HG02763 (cell line): ENCODE measurements around the gene PPP1R12C.
"Not testable (repeated sequence)": the region's sequence is repeated elsewhere in the genome, so short reads cannot be mapped to it uniquely, and the experiment has no call there.

Experiments
- ATAC-seq: cut with Tn5 transposase; IDR thresholded peaks from one replicate; pipeline ENCODE4 v1.9.1; 2021; ENCODE audit warnings: mild to moderate bottlenecking, moderate library complexity; ENCODE audit not compliant: unreplicated experiment

Gene PPP1R12C

GRCh38 chr19:55076321-55076720, 41.1 kb downstream of the PPP1R12C start:
- ATAC-seq = no peak

GRCh38 chr19:55075371-55075998, 42.0 kb downstream of the PPP1R12C start, which contains the start of gene EPS8L1:
Gene EPS8L1, plus strand, starts transcription at chr19:55075869. Its CDS starts 576 bp downstream, at chr19:55076445.
- ATAC-seq = no peak

- no peak for ATAC-seq
Measured at GRCh38 chr19:55071913-55072312, 45.5 kb downstream of the PPP1R12C start.

GRCh38 chr19:55071129-55071502, 46.3 kb downstream of the PPP1R12C start:
- no peak for ATAC-seq

- ATAC-seq = no peak
Measured at GRCh38 chr19:55070466-55071128, 46.8 kb downstream of the PPP1R12C start.

GRCh38 chr19:55069865-55070197, 47.6 kb downstream of the PPP1R12C start:
- ATAC-seq = no peak

- no peak for ATAC-seq
Measured at GRCh38 chr19:55068950-55069864, 48.2 kb downstream of the PPP1R12C start.

GRCh38 chr19:55067869-55068268, 49.6 kb downstream of the PPP1R12C start:
- no peak for ATAC-seq

- no peak for ATAC-seq
Measured at GRCh38 chr19:55066107-55066709, 51.2 kb downstream of the PPP1R12C start.

- ATAC-seq = not testable (repeated sequence)
Measured at GRCh38 chr19:55065516-55065915, 51.9 kb downstream of the PPP1R12C start.

GRCh38 chr19:55063492-55063843, 54.0 kb downstream of the PPP1R12C start:
- no peak for ATAC-seq

- peak; percentile 92 for ATAC-seq
Measured at GRCh38 chr19:55062735-55063491, 54.5 kb downstream of the PPP1R12C start, which contains the start of gene RDH13. Gene RDH13, minus strand, starts transcription at chr19:55063148. Its CDS starts 116 bp downstream, at chr19:55063032.

GRCh38 chr19:55060287-55060686, 57.1 kb downstream of the PPP1R12C start:
- ATAC-seq = not testable (repeated sequence)

- no peak for ATAC-seq
Measured at GRCh38 chr19:55058781-55059610, 58.4 kb downstream of the PPP1R12C start.

- no peak for ATAC-seq
Measured at GRCh38 chr19:55056827-55057226, 60.6 kb downstream of the PPP1R12C start.

GRCh38 chr19:55053735-55054134, 63.7 kb downstream of the PPP1R12C start:
- ATAC-seq = no peak

GRCh38 chr19:55050749-55051532, 66.5 kb downstream of the PPP1R12C start:
- no peak for ATAC-seq

GRCh38 chr19:55048446-55048845, 69.0 kb downstream of the PPP1R12C start:
- ATAC-seq = no peak

- no peak for ATAC-seq
Measured at GRCh38 chr19:55047951-55048350, 69.5 kb downstream of the PPP1R12C start.
